ENCODE measurements around the gene CASKIN1. TPM values are rescaled to one million over a fixed set of nuclear protein-coding genes. Genes with fewer than 3 reads are reported as not detected.

The CASKIN1 gene
- total RNA-seq, 1 experiment from 2014 or later = 4.5 TPM

DNA sequence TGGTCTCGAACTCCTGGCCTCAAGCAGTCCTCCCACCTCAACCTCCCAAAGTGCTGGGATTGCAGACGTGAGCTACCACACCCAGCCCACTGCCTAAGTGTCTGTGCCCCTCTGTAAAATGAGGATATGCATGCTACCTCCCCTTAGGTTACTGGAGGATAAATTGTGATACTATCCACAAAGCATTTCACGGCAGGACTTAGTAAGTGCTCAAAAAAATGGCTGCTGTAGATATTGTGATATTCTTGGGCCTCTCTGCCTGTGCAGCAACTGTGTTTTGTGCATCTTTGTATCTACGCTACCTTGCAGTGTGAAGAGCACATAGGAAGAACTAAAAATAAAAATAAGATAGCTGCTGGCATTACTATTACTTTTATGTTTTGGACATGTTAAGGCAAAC lies 1.9 kb upstream of the CASKIN1 start:
- no peaks in the 10 kb centered on the region for H3K27me3 ChIP-seq (ENCODE audit: control insufficient read depth, insufficient read depth, low read length)
- H3K4me3 ChIP-seq (ENCODE audit: low read depth in 2 of 2, low read length in 2 of 2) = no peak overlapping the region
- intact Hi-C loops (cut with micrococcal nuclease; ENCODE audit: unreplicated experiment) = no loop called here
- no peaks in the 10 kb centered on the region for H3K9me3 ChIP-seq (ENCODE audit: control insufficient read depth, insufficient read depth, low read depth, low read length)
- TF ChIP-seq, protein P1, sequence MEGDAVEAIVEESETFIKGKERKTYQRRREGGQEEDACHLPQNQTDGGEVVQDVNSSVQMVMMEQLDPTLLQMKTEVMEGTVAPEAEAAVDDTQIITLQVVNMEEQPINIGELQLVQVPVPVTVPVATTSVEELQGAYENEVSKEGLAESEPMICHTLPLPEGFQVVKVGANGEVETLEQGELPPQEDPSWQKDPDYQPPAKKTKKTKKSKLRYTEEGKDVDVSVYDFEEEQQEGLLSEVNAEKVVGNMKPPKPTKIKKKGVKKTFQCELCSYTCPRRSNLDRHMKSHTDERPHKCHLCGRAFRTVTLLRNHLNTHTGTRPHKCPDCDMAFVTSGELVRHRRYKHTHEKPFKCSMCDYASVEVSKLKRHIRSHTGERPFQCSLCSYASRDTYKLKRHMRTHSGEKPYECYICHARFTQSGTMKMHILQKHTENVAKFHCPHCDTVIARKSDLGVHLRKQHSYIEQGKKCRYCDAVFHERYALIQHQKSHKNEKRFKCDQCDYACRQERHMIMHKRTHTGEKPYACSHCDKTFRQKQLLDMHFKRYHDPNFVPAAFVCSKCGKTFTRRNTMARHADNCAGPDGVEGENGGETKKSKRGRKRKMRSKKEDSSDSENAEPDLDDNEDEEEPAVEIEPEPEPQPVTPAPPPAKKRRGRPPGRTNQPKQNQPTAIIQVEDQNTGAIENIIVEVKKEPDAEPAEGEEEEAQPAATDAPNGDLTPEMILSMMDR (IDR thresholded peaks at IDR 0.05) = no peak
- no peak for TF ChIP-seq REST (IDR thresholded peaks at IDR 0.05; ENCODE audit: insufficient read depth in 1 of 2, low read depth in 2 of 2, low read length in 1 of 2)
- TF ChIP-seq TCF7L2 (IDR thresholded peaks at IDR 0.05; ENCODE audit: low read depth, low read length) = no peak
- TF ChIP-seq POLR2AphosphoS5 (IDR thresholded peaks at IDR 0.05; ENCODE audit: low read depth, low read length) = no peak
- TF ChIP-seq SIN3A (IDR thresholded peaks at IDR 0.05; ENCODE audit: borderline replicate concordance, insufficient read depth, low read depth, low read length) = no peak
- no TSS peak for BruUV-seq (replicated peaks)
- no peaks in the 10 kb centered on the region for H3K36me3 ChIP-seq (ENCODE audit: control insufficient read depth, insufficient read depth, low read length)
- in situ Hi-C loops (cut with HindIII; ENCODE audit: low pct_unique_long_range_greater_than_20kb, low sequenced_read_pairs) = no loop called here
- ChIA-PET CTCF (interaction anchor here (0.5 kb wide), 1 partner anchor 737 kb away, joined by 9 read pairs; no protein-coding TSS in a partner anchor), POLR2A (no interaction called here)
- H3K27ac ChIP-seq (ENCODE audit: low read length) = no peak overlapping the region
- ATAC-seq (no peak), DNase-seq (ENCODE audit: low read depth, low spot score) (no peak)
- no peaks in the 10 kb centered on the region; the same call in none of the 2 replicates for H3K4me1 ChIP-seq (ENCODE audit: control insufficient read depth, insufficient read depth, low read length)

GRCh38 chr16:2197765-2198164 lies 1.4 kb upstream of the CASKIN1 start:
- intact Hi-C loops (cut with micrococcal nuclease; ENCODE audit: unreplicated experiment) = no loop called here
- POLR2A ChIA-PET = interaction anchor here (0.6 kb wide), 1 partner anchor 76 kb away, joined by 5 read pairs; no protein-coding TSS in a partner anchor

More at GRCh38 chr16:2197765-2198164, 1.4 kb upstream of the CASKIN1 start:
- H3K4me1 ChIP-seq (ENCODE audit: control insufficient read depth, insufficient read depth, low read length) = no peaks in the 10 kb centered on the region; the same call in none of the 2 replicates
- CTCF ChIA-PET = interaction anchor here (0.5 kb wide), 1 partner anchor 737 kb away, joined by 9 read pairs; no protein-coding TSS in a partner anchor
- H3K27me3 ChIP-seq (ENCODE audit: control insufficient read depth, insufficient read depth, low read length) = no peaks in the 10 kb centered on the region
- H3K4me3 ChIP-seq (ENCODE audit: low read depth in 2 of 2, low read length in 2 of 2) = no peak overlapping the region
- H3K9me3 ChIP-seq (ENCODE audit: control insufficient read depth, insufficient read depth, low read depth, low read length) = no peaks in the 10 kb centered on the region
- ATAC-seq = no peak
- no peak overlapping the region for H3K27ac ChIP-seq (ENCODE audit: low read length)
- in situ Hi-C loops (cut with HindIII; ENCODE audit: low pct_unique_long_range_greater_than_20kb, low sequenced_read_pairs) = no loop called here
- TF ChIP-seq TCF7L2 (IDR thresholded peaks at IDR 0.05; ENCODE audit: low read depth, low read length) (no peak), REST (IDR thresholded peaks at IDR 0.05; ENCODE audit: insufficient read depth in 1 of 2, low read depth in 2 of 2, low read length in 1 of 2) (no peak), SIN3A (IDR thresholded peaks at IDR 0.05; ENCODE audit: borderline replicate concordance, insufficient read depth, low read depth, low read length) (no peak)
- no peaks in the 10 kb centered on the region for H3K36me3 ChIP-seq (ENCODE audit: control insufficient read depth, insufficient read depth, low read length)
- DNase-seq (ENCODE audit: low read depth, low spot score) = no peak
- no TSS peak for BruUV-seq (replicated peaks)

Data from Panc1 (cell line).